ENCODE results near the gene LGALS3BP. TPM values are rescaled to one million over a fixed set of nuclear protein-coding genes. Genes with fewer than 3 reads are reported as not detected.

Gene LGALS3BP
- total RNA-seq, 4 donors from 2014 or later, result 172 to 414 (median 262) TPM

- no peaks in the 10 kb centered on the region for H3K27me3 ChIP-seq
- intact Hi-C loops (cut with DNase I), result no loop called here
- no peak overlapping the region for H3K27ac ChIP-seq
- H3K36me3 ChIP-seq, result peaks cover 0 to 52% (median 5%) of the 10 kb centered on the region in 3 donors
- H3K4me3 ChIP-seq, result no peak overlapping the region
- H3K4me1 ChIP-seq, result peaks cover 28 to 44% (median 35%) of the 10 kb centered on the region in 3 donors
- no peaks in the 10 kb centered on the region for H3K9me3 ChIP-seq
- no peak for DNase-seq
- no CpG with 5 or more reads among the region's 3 CpGs for WGBS, 2 donors
- no peak for TF ChIP-seq POLR2A (IDR thresholded peaks at IDR 0.05)
- no peak for TF ChIP-seq CTCF (IDR thresholded peaks at IDR 0.05)
These were observed 24.1 kb upstream of the LGALS3BP start for GRCh38 chr17:79003661-79004411.

GRCh38 chr17:79002796-79003593 is 23.3 kb upstream of the LGALS3BP start:
- DNase-seq, result no peak
- H3K9me3 ChIP-seq, result no peaks in the 10 kb centered on the region
- no peaks in the 10 kb centered on the region for H3K27me3 ChIP-seq
- no peak for TF ChIP-seq CTCF (IDR thresholded peaks at IDR 0.05)
- TF ChIP-seq POLR2A (IDR thresholded peaks at IDR 0.05), result no peak
- H3K4me1 ChIP-seq, result peaks cover 28 to 44% (median 34%) of the 10 kb centered on the region in 3 donors
- 71 to 78% methylated on average over 7 to 17 of the region's 20 CpGs for WGBS, 2 donors
- no peak overlapping the region for H3K4me3 ChIP-seq
- intact Hi-C loops (cut with DNase I), result no loop called here
- no peak overlapping the region for H3K27ac ChIP-seq
- H3K36me3 ChIP-seq, result peaks cover 0 to 61% (median 5%) of the 10 kb centered on the region in 3 donors

DNA sequence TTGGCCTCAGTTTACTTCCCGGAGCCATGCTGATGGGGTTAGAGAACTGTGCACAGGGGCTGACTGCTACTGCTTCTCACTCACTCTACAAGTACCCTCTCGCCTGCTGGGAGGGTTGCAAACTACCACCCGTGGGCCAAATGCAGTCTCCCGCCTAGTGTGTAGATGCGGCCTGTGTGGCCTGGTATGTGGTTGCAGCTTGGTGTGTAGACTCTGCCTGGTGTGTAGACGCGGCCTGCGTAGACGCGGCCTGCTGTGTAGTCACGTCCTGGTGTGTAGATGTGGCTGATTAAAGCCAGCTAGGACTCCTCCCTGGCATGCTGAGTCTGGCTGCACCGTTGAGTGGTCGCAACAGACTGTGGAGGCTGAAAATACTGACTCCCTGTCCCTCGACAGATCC is 22.6 kb upstream of the LGALS3BP start:
- Histone ChIP-seq H3K4me3 (no peak overlapping the region), H3K9me3 (no peaks in the 10 kb centered on the region), H3K4me1 (peaks cover 26 to 44% (median 29%) of the 10 kb centered on the region in 3 donors), H3K27ac (no peak overlapping the region), H3K27me3 (no peaks in the 10 kb centered on the region), H3K36me3 (peaks cover 2 to 61% (median 7%) of the 10 kb centered on the region in 3 donors)
- intact Hi-C loops (cut with DNase I), result no loop called here
- TF ChIP-seq CTCF (IDR thresholded peaks at IDR 0.05) (no peak), POLR2A (IDR thresholded peaks at IDR 0.05) (no peak)
- DNase-seq, result no peak
- 77 to 92% methylated on average over 4 to 14 of the region's 14 CpGs for WGBS, 2 donors

GRCh38 chr17:79001190-79002020 is 21.7 kb upstream of the LGALS3BP start:
- no peak overlapping the region for H3K4me3 ChIP-seq
- H3K27me3 ChIP-seq, result no peaks in the 10 kb centered on the region
- H3K4me1 ChIP-seq, result peaks cover 24 to 44% (median 34%) of the 10 kb centered on the region in 3 donors
- intact Hi-C loops (cut with DNase I), result no loop called here
- no peak overlapping the region for H3K27ac ChIP-seq
- 86 to 92% methylated on average over 13 to 16 of the region's 19 CpGs for WGBS, 2 donors
- no peak for DNase-seq
- peaks cover 9 to 70% (median 10%) of the 10 kb centered on the region in 3 donors for H3K36me3 ChIP-seq
- no peaks in the 10 kb centered on the region for H3K9me3 ChIP-seq
- TF ChIP-seq POLR2A (IDR thresholded peaks at IDR 0.05), result no peak
- TF ChIP-seq CTCF (IDR thresholded peaks at IDR 0.05), result no peak

Measured in esophagus squamous epithelium (tissue), 5 donors.